ENCODE data around the gene VWA5A.
A peak's percentile ranks its signal among the peaks of the same experiment; 100 is the strongest.

VWA5A gene, protein sequence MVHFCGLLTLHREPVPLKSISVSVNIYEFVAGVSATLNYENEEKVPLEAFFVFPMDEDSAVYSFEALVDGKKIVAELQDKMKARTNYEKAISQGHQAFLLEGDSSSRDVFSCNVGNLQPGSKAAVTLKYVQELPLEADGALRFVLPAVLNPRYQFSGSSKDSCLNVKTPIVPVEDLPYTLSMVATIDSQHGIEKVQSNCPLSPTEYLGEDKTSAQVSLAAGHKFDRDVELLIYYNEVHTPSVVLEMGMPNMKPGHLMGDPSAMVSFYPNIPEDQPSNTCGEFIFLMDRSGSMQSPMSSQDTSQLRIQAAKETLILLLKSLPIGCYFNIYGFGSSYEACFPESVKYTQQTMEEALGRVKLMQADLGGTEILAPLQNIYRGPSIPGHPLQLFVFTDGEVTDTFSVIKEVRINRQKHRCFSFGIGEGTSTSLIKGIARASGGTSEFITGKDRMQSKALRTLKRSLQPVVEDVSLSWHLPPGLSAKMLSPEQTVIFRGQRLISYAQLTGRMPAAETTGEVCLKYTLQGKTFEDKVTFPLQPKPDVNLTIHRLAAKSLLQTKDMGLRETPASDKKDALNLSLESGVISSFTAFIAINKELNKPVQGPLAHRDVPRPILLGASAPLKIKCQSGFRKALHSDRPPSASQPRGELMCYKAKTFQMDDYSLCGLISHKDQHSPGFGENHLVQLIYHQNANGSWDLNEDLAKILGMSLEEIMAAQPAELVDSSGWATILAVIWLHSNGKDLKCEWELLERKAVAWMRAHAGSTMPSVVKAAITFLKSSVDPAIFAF

DNA sequence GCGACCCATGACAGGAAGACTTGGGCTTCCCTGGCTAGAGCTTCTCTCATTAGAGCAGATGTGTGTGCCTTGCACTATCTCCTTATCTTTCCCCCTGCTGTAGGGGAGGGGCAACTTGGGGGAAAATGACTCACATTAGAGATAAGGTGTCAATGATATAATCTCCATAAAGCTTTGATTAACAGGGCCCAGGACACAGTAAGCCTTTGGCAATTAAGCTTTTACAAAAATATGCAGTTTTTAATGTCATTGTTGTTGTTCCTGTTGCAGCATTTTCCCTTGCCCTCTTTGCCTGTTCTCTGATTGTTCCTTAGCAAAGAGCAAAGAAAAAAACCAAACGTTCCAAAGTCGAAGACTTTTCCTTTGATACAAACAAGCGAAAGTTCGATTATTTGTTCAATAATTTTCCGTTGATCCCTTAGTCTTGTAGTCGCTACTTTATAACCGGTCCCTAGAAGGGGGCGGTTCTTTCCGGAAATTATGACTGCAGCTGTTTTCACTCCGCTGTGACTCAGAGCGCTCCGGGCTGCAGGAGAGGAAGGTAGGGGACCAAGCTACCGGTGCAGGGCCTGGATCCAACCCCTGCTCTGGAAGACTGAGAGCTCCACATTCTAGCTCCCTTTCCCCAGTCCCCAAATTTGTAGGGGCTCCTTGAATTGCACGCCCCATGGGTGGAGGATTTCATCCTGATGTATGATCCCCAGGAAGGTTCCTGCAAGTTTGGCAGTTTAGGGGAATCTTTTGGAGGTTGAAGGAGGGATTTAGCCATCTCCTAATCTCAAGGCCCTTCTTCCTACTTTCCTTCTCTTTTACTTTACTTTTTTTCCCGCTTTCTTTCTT lies at the start of gene VWA5A:
TSS of gene VWA5A (plus strand) at position 509 of the 840 bp plus-strand sequence. CDS start 2,062 bp downstream, outside the sequence.
- DNase-seq (ENCODE audit: low read depth, low spot score), result peak; percentile 55

DNA sequence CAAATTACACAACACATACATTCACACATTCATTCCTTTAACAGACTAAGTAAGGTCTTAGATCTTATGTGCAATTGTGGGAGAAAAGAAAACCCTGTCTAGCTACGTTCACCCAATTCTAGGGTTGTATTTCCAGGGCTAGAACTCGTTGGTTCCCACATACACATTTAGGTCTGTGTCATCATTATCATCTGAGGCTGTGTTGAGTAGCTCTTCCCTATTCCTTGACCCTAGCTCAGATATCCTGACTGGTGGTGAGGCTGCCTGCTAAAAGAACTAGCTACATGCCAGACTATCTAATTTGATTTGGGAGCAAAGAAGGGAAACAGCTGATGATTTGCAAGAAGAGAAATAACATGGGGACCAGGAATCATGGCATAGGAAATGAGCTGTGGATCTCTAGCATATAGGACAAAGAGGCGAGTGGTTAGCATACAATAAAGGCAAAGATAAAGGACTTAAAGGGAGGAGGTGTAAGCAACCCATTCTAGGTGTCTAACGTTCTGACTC lies 46.6 kb upstream of the VWA5A start:
- DNase-seq (ENCODE audit: low read depth, low spot score), result no peak

DNA sequence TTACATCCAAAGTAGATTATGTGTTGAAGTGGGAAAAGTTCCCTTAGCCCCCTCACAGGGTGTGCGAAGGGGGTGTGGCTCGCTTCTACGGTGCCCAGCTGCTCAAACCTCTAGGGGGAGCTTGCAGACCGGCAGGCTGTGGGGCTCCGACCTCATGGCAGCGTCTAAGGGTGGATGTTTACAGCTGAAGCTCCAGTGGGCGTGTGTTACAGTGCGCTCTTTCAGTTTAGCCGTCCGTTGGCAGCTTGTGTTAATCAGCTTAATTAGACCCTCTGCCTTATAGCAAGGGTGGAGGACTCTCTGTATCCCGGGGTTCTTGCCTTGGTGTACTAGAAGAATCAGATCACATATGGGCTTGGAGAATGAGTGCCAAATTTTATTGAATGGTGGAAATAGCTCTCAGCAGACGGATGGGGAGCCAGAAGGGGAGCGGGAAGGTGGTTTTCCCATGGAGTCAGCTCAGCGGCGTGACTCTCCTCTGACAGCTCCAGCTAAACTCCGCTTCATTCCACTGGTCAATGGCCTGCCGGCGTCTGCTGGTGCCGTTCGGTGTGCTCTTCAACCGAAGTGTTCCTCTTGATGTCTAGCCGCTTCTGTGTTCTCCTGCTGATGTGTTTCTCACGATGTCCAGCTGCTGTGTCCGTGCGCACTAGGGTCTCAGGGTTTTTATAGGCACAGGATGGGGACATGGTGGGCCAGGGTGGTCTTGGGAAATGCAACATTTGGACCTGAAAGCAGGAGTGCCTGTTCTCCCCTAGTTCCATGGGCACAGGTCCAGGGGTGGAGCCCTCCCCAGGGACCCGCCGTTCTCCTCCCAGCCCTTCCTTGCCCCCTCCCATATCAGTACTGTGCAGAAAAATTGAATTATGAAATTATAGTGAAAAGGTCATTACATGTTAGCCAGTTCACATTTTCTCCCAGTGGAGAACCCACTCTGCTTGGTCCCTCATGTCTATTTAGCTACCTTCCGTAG lies 45.5 kb upstream of the VWA5A start:
- DNase-seq (ENCODE audit: low read depth, low spot score), result no peak

DNA sequence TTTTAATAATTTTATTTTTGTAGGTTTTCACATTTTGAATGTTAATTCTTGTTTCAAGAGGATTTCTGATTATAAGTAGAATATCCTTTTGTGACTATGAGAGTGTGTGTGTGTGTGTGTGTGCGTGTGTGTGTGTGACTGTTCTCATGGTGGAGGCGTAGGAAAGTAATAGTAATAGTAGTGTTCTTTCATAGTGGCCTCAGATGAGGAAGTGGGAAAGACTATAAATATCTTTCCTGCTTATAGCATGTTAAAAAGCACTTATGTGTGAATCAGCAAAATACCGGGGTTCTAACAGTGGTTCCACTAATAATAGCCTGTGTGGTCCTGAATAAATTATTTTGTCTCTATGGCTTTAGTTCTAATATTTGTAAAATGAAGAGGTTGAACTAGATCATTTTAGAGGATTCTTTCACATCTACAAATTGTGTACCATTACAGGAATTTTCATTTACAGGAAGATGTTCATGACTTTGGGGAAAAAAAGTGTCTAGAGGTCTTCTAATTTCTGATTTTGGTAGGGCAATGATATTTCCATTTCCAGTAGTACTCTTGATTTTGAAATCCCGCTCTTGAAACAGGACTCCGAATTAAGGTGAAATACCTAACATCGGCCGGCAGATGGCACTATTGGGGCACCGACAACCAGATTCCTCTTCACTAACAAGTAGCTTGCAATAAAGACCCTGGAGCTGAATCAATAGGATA lies 44.2 kb upstream of the VWA5A start:
- DNase-seq (ENCODE audit: low read depth, low spot score), result peak; percentile 29

DNA sequence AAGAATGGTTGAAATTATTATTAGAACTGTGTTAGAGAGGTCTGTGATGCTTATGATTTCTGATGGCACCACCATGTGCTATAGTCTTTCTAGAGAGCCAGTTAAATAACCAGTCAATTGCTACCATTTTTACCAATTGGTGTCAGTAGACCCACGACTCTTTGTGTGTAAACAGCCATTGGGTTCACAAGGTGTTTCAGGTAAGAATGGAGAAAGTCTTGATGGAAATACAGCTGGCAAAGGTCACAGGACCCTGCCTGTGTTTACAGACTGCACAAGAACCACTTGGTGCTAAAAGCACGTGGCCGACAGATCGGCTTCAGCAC lies 43.7 kb upstream of the VWA5A start:
- no peak for DNase-seq (ENCODE audit: low read depth, low spot score)

DNA sequence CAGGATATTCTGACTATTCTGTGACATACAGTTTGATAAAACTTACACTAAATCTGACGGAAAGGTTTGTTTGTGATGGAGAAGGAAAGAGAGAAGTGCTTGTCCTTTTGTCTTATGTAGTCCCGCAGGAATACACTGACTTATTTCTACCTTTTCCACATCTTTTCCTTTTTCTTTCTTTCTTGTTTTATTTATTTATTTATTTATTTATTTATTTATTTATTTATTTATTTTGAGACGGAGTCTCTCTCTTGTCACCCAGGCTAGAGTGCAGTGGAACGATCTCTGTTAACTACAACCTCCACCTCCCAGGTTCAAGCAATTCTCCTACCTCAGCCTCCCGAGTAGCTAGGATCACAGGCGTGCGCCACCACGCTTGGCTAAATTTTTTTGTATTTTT lies 43.1 kb upstream of the VWA5A start:
- DNase-seq (ENCODE audit: low read depth, low spot score), result no peak

DNA sequence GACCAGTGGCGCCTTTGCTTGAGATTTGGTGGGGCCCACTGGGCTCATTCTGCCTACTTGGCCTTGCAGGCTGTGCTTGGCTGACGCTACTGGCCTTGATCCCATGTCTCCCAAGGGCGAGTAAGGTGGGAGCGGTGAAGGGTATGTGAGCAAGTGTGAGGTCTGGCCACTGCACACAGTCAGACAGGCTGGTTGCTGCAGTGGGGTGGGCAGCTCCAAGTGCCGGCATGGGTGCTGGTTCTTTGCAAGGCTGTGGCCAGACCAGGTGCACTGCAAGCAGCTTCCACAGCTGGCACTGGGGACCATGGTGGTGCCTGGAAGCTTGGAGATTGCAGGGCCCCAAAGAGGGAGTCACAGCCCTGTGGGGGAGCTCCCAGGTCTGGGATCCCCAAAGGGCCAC lies 40.7 kb upstream of the VWA5A start:
- DNase-seq (ENCODE audit: low read depth, low spot score), result no peak

DNA sequence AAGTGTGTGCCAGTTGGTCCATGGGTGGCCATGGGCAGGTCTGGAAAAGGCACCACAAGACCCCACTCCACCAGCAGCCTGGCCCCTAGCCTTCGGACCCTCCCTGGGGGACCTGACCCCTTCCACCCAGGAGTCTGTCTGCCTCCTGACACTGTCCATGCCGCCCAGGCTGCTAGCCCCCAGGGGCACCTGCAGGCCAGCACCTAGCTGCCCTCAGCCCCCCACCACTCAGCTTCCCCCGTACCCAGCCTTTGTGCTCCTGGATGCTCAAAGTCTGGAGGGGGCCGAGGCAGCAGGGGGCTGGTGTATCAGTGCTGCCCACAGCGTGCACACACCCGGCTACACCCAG lies 39.8 kb upstream of the VWA5A start:
- DNase-seq (ENCODE audit: low read depth, low spot score), result no peak

DNA sequence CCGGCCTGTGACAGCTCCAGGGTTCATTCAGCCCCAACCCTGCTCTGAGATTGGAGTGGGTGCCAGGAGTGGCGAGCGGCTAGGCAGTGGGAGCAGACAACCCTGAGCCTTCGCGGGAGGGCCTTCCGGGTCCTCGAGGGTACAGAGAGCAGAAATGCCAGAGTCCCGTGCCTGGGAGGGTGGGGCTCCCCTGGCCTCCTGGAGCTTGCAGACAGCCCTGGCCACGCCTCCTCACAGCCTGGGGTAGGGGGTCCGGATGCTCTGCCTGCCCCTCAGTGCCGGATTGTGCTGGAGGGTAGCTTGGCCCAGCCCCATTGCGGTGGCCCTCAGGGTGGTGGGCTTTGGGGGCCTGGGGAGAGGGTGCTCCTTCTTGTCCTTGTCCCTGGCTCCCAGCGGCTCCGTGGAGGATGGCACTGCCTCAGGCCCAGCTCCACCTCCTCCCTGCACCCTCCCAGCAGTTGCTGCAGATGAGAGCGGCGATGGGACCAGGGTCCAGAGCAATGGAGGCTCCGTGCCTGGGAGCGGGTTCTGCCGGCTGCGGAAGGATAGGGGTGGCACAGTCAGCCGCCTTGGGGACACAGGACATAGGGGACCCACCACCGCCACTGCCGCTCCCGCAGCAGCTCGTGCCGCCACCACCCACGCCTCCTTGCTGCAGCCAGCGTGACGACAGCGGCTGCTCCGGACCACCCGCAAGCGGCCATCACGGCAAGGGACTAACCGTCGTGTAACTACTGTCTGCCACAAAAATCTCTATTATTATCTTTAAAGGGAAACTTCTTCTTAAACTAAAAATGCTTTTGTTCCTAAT lies 39.2 kb upstream of the VWA5A start:
- DNase-seq (ENCODE audit: low read depth, low spot score), result no peak

DNA sequence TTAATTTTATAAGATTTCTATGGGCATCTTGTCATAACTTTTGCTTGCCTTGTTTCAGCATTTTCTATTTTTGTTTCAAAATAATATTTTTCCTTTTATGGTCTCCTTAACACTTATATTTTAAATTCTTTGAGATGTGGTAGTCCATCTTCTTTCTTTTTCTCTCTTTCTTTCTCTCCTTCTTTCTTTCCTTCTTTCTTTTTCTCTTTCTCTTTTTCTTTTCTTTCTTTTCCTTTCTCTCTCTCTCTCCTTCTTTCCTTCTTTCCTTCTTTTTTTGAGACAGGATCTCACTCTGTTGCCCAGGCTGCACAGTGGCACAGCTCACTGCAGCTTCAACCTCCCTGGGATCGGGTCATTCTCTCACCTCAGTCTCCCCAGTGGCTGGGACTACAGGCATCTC lies 38.0 kb upstream of the VWA5A start:
- DNase-seq (ENCODE audit: low read depth, low spot score), result no peak

DNA sequence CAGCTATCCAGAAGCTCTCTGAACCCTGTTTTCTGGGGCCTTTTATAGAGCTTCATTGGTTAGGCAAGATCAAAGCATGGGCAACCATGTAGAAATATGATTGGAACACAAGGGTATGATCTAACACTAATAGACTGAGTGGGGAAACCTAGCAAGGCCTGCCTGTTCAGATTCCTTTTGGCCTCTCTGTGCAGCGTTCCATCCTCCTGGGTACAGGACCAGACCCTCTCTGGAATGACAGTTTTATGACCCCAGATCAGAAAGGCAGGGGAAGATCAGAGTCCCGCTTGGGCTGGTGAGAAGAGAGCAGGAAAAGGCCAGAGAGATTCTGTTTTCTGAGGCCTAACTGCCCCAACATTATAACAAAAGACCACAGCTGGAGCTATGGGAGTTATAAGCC lies 36.7 kb upstream of the VWA5A start:
- no peak for DNase-seq (ENCODE audit: low read depth, low spot score)

DNA sequence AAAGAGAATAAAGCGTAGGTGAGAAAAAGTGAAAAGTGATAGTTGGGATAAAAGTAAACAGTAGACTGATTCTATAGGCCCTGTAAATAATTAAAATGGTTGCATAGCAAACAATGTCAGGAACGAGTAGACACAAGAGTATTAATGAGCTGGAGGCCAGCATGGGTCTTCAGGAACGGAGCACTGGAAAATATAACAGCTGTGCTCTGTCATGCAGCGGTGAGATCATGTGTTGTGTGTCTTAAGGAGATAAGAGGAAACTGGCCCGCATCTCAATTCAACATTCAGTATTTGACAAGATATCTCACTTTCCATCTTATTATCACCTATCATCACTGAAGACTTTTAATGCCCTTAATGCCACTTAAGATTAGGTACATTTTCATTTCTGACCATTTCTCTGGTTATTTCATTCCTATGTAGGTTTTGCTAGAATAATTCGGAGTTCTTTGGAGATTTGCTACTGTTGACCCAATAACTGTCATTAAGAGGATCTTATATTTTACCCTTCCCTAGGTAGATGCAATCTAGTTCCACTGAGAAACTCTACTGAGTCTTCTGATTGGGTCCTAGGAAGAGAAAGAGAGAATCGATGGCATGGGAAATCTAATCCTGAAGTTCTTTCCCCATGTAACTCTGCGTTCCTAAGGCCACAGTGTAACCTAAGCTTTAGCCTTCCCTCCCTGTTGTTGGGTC lies 35.5 kb upstream of the VWA5A start:
- no peak for DNase-seq (ENCODE audit: low read depth, low spot score)

DNA sequence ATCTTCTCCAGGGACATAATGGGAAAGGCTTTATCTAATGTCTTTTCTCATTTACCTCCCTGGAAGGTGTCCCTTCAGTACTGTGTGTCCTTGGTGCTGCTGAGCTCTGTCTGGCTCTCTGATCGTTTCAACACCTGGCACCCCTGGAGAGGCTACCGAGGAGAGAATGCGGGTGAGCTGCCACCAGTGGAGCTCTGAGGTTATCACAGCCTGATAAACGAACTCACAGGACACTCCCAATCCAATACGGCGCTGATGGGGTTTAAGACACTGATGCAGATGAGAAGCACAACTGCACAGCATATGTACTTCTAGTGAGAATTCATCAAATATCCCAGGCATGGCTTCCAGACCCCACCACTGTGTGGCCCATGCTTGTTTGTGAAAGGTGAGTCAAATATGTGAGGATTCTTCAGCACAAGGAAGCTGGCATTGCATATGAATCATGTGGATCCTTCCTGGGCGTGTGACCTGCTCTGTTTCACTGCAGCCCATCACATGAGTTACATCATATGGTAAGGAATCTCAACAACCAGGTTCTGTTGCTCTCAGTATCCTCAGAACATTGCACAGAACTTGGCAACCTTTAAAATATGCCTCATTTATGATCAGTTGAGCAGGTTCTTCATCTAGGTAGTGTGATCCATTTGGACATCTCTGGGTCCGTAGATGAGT lies 34.8 kb upstream of the VWA5A start:
- DNase-seq (ENCODE audit: low read depth, low spot score), result no peak

DNA sequence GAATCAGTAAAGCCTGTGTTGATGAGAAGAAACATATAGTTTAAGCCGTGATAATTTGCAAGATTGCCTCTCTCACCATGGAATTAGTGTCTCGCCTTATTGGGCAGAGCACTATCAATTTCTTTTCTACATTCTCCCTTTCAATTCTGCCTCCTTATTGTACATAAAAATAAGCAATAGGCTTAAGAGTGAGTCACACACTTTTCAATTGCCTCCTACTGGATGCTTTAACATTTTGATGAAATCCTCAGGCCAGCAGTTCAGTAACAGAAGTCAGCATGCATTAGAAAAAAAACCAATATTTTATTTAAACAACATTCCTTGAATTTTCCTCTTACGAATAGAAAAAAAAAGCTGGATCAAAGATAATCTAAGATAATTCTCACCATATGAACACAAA lies 33.8 kb upstream of the VWA5A start:
- DNase-seq (ENCODE audit: low read depth, low spot score), result no peak

DNA sequence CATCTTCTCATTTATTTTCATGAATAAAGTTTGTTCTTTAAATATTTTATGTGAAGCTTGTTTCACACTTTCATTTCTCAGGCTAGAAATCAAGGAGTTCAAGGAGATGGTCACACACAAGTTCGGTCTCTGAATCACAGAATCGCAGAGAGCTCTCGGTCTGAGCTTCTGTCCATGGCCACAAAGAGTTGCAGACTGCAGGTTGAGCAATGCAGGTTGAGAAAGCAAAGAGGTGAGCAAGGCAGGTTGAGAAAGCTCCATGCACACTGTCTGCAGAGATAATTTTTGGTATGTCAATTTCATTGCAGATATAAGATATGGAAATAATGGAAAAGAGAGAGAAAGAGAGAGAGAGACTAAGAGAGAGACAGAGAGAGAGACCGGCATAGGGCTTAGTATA lies 32.9 kb upstream of the VWA5A start:
- no peak for DNase-seq (ENCODE audit: low read depth, low spot score)

DNA sequence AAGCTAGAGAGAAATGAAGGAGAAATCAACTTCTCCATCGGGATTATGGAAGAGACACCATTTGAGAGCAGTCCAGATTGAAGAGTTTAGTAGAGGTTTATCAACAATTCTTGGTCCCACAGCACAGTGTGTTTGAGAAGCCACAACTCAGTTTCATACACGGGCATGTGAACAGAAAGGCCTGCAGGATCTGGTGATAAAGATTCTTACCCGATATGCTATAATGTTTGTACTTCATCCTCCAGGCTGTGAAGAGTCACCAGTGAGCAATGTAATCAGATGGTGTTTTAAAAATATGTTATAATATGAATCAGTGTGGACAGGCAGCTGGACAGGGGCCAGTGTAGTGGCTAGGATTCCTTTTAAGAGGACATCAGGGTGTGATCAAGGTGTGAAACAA lies 29.7 kb upstream of the VWA5A start:
- DNase-seq (ENCODE audit: low read depth, low spot score), result no peak

DNA sequence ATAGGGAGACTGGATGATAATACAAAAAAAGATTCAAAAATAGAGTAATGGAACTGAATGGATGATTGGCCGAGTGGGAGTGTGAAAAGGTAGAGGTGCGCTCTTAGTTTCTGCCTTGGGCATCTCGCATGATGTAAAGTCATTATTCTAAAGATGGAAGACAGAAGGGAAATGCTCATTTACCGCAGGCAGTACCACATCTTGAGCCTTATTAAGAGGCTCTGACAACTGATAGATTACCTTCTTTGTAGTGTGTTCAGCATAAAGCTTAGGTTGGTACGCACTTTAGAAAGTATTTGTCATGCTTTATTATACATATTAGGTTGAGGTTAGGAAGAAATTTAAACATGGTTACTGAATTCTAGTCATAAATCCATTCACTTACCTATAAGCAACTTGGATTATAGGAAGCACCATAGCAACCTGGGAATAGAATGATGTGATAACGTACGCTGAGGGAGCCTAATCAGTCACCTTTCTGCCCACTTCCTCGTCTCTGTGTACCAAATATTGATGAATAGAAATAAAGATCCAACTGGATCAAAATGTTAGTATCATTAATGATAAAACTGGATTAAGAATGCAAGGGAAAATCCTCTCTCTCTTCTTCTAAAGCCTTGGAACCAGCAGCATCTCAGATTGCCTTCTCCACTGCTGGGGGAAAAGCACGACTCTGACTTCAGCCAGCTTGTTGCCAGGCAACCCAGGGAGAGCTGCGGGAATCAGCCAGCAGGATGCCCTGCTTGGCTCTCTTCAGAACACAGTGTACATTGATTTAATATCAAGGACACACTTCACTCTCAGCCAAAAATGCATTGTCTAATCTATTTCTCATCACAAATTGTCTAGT lies 29.0 kb upstream of the VWA5A start:
- no peak for DNase-seq (ENCODE audit: low read depth, low spot score)

All from activated CD4-positive, CD25-positive, alpha-beta regulatory T cell treated with anti-CD3 and anti-CD28 coated beads, Interleukin-2, amount 50 U/mL, for 16 hours (primary cell).